ENCODE data around the gene LCE2D. TPM values are rescaled to one million over a fixed set of nuclear protein-coding genes. Genes with fewer than 3 reads are reported as not detected.
"Not testable (repeated sequence)": the region's sequence is repeated elsewhere in the genome, so short reads cannot be mapped to it uniquely, and the experiment has no call there.

Gene LCE2D
- total RNA-seq, 3 donors from 2014 or later, result not detected

- intact Hi-C loops (cut with DNase I; ENCODE audit: low total_unique reads), result no loop called here
- TF ChIP-seq CTCF (IDR thresholded peaks at IDR 0.05) (no peak), POLR2AphosphoS5 (IDR thresholded peaks at IDR 0.05) (no peak), POLR2A (IDR thresholded peaks at IDR 0.05) (no peak)
- Histone ChIP-seq H3K4me1 (no peaks in the 10 kb centered on the region), H3K36me3 (no peaks in the 10 kb centered on the region), H3K27me3 (no peaks in the 10 kb centered on the region), H3K4me3 (no peak overlapping the region), H3K9me3 (no peaks in the 10 kb centered on the region), H3K27ac (no peak overlapping the region)
- DNase-seq (ENCODE audit: low spot score in 2 of 2), result no peak
Observed at GRCh38 chr1:152646656-152647055, 16.5 kb upstream of the LCE2D start.

GRCh38 chr1:152654110-152654509 is 9.1 kb upstream of the LCE2D start:
- Histone ChIP-seq H3K9me3 (no peaks in the 10 kb centered on the region), H3K4me3 (no peak overlapping the region), H3K36me3 (no peaks in the 10 kb centered on the region), H3K27me3 (no peaks in the 10 kb centered on the region), H3K27ac (no peak overlapping the region), H3K4me1 (no peaks in the 10 kb centered on the region)
- peak in 1 of 3 donors; percentile 21 for TF ChIP-seq CTCF (IDR thresholded peaks at IDR 0.05)
- TF ChIP-seq POLR2A (IDR thresholded peaks at IDR 0.05), result no peak
- TF ChIP-seq POLR2AphosphoS5 (IDR thresholded peaks at IDR 0.05), result no peak
- DNase-seq (ENCODE audit: low spot score in 2 of 2), result no peak
- intact Hi-C loops (cut with DNase I; ENCODE audit: low total_unique reads), result no loop called here

- no peak overlapping the region for H3K27ac ChIP-seq
- H3K9me3 ChIP-seq, result no peaks in the 10 kb centered on the region
- H3K36me3 ChIP-seq, result no peaks in the 10 kb centered on the region
- no peaks in the 10 kb centered on the region for H3K4me1 ChIP-seq
- TF ChIP-seq POLR2AphosphoS5 (IDR thresholded peaks at IDR 0.05) (no peak), CTCF (IDR thresholded peaks at IDR 0.05) (no peak), POLR2A (IDR thresholded peaks at IDR 0.05) (no peak)
- intact Hi-C loops (cut with DNase I; ENCODE audit: low total_unique reads), result no loop called here
- H3K4me3 ChIP-seq, result no peak overlapping the region
- DNase-seq (ENCODE audit: low spot score in 2 of 2), result no peak
- H3K27me3 ChIP-seq, result no peaks in the 10 kb centered on the region
Observed at GRCh38 chr1:152656459-152656858, 6.7 kb upstream of the LCE2D start.

GRCh38 chr1:152657677-152658076 is 5.5 kb upstream of the LCE2D start:
- Histone ChIP-seq H3K36me3 (no peaks in the 10 kb centered on the region), H3K27me3 (no peaks in the 10 kb centered on the region), H3K27ac (no peak overlapping the region), H3K4me3 (no peak overlapping the region), H3K9me3 (no peaks in the 10 kb centered on the region), H3K4me1 (no peaks in the 10 kb centered on the region)
- DNase-seq (ENCODE audit: low spot score in 2 of 2), result no peak
- TF ChIP-seq POLR2A (IDR thresholded peaks at IDR 0.05) (no peak), CTCF (IDR thresholded peaks at IDR 0.05) (no peak), POLR2AphosphoS5 (IDR thresholded peaks at IDR 0.05) (no peak)
- intact Hi-C loops (cut with DNase I; ENCODE audit: low total_unique reads), result no loop called here

GRCh38 chr1:152658649-152659048 is 4.5 kb upstream of the LCE2D start:
- H3K27me3 ChIP-seq, result peaks cover 0 to 5% of the 10 kb centered on the region in 2 donors
- no peak for DNase-seq (ENCODE audit: low spot score in 2 of 2)
- no peaks in the 10 kb centered on the region for H3K36me3 ChIP-seq
- TF ChIP-seq CTCF (IDR thresholded peaks at IDR 0.05) (no peak), POLR2AphosphoS5 (IDR thresholded peaks at IDR 0.05) (no peak), POLR2A (IDR thresholded peaks at IDR 0.05) (no peak)
- no peaks in the 10 kb centered on the region for H3K9me3 ChIP-seq
- no peak overlapping the region for H3K4me3 ChIP-seq
- intact Hi-C loops (cut with DNase I; ENCODE audit: low total_unique reads), result no loop called here
- H3K27ac ChIP-seq, result no peak overlapping the region
- no peaks in the 10 kb centered on the region for H3K4me1 ChIP-seq

GRCh38 chr1:152666171-152666570 is 3.0 kb downstream of the LCE2D start:
- intact Hi-C loops (cut with DNase I; ENCODE audit: low total_unique reads); H3K4me1 ChIP-seq; H3K27me3 ChIP-seq; H3K4me3 ChIP-seq; H3K27ac ChIP-seq; H3K9me3 ChIP-seq; DNase-seq (ENCODE audit: low spot score in 2 of 2); H3K36me3 ChIP-seq: not testable (repeated sequence)
